Right lobe of liver (tissue), 6 donors: Measurements from ENCODE around the gene TMEM130. TPM values are rescaled to one million over a fixed set of nuclear protein-coding genes. Genes with fewer than 3 reads are reported as not detected.

Experiments used
- ATAC-seq, 4 donors: fragments of 200-7000 bp; cut with Tn5 transposase; one replicate each; pipeline ENCODE4 v1.9.1; 2020; ENCODE audit warnings: mild to moderate bottlenecking in 4 of 4, moderate library complexity in 4 of 4
- DNase-seq, 3 donors: peaks; one replicate each; pipeline ENCODE4 v3.0.0-alpha.2; 2020
- H3K27ac ChIP-seq, 3 donors: fragments of 200-600 bp; one replicate each; pipeline ENCODE4 v1.8.0; 2022
- H3K27me3 ChIP-seq, 2 donors: fragments of 200-600 bp; one replicate each; pipeline ENCODE4 v1.8.0; 2022
- H3K36me3 ChIP-seq, 4 donors: fragments of 200-600 bp; sonication (generic) in 1 of 4; one replicate each; pipeline versions ENCODE4 v1.5.1 to v1.8.0; 2017 to 2022; ENCODE audit warnings: control low read depth in 1 of 4
- H3K4me1 ChIP-seq, 4 donors: fragments of 200-600 bp; sonication (generic) in 1 of 4; one replicate each; pipeline versions ENCODE4 v1.5.1 to v1.8.0; 2017 to 2022; ENCODE audit warnings: control low read depth in 1 of 4
- H3K4me3 ChIP-seq, 3 donors: fragments of 200-600 bp; one replicate each; pipeline ENCODE4 v1.8.0; 2022
- H3K9me3 ChIP-seq, 4 donors: fragments of 200-600 bp; sonication (generic) in 1 of 4; one replicate each; pipeline versions ENCODE4 v1.5.1 to v1.8.0; 2017 to 2022; ENCODE audit warnings: control low read depth in 1 of 4
- POLR2A ChIP-seq: fragments of 450-650 bp; IDR thresholded peaks from one replicate; pipeline ENCODE4 v1.6.1; 2017; ENCODE audit warnings: antibody characterized with exemption, mild to moderate bottlenecking
- WGBS: methylation state at CpG from one replicate; pipeline ENCODE4 v1.1.6; 2018; ENCODE audit warnings: low coverage, low lambda C conversion rate; ENCODE audit not compliant: insufficient coverage; ENCODE audit errors: missing lambda C conversion rate; 5-methylcytosine and 5-hydroxymethylcytosine counted together
- intact Hi-C, 2 donors: fragments of 100-400 bp; cut with DNase I; formaldehyde crosslinking; loops; one replicate each; pipeline versions ENCODE4 v1.11.2 to v1.14.1; 2022
- total RNA-seq, 6 experiments: library from RNA; depleted of rRNA in 2 of 6; stranded (reverse); fragments of >200 nt in 2 of 6; fragmentation: NEBNext Ultra II Directional in 3 of 6; extraction: Animal tissue kit (Norgen Biotek cat#: 25700) in 3 of 6; gene quantifications; one replicate each; pipeline versions ENCODE4 v1.1.0 to v1.2.4, GENCODE V29; 2016 to 2023
- TF ChIP-seq, protein P1 (sequence below), 4 donors: fragments of 200-600 bp in 3 of 4; fragments of 450-650 bp in 1 of 4; IDR thresholded peaks; one replicate each; pipeline versions ENCODE4 v1.5.1 to v1.8.0; 2016 to 2022; ENCODE audit warnings: antibody characterized with exemption in 4 of 4, mild to moderate bottlenecking in 2 of 4
- donor health status: DM: no; HTN: yes; CAD: no.
- donor health status: DM: no; HTN: no; CAD: no.
- donor health status: DM: no; HTN: no; CAD: no.
- donor health status: DM: no; HTN: yes; CAD: no.
- donor health status: DM: no; HTN: yes; CAD: no.

TMEM130 gene
- total RNA-seq, 6 experiments from 2014 or later: not detected

DNA sequence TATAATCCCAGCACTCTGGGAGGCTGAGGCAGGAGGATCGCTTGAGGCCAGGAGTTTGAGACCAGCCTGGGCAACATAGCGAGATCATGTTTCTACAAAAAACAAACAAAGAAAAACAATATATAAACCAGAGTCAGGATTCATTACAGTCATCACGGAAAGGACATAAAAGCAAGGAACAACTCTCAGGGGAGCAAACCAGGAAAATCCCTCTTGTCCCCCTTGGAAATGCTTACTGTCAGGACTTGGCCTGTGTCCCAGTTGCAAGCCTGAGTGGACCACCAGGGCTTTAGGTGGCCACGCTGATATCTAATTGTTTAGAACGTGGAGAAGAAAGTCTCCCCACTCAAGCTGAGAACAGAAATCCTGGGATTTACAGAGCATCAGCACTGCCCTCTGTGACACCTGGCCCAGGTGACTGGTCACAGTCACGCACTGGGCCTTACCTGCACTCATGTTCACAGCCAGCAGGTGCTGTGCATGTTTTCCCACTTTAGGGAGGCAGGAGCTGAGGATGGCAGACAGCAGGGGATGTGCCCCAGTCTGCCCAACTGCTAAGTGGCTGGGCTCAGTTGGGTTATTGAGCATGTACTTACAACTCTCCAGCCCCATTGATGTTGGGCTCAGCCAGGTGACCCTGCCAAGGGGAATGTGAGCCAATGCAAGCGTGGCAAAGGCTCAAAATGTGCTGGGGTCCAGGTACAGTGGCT lies 60.9 kb downstream of the TMEM130 start:
- intact Hi-C loops: no loop called here
- no peak for TF ChIP-seq POLR2A
- TF ChIP-seq, protein P1, sequence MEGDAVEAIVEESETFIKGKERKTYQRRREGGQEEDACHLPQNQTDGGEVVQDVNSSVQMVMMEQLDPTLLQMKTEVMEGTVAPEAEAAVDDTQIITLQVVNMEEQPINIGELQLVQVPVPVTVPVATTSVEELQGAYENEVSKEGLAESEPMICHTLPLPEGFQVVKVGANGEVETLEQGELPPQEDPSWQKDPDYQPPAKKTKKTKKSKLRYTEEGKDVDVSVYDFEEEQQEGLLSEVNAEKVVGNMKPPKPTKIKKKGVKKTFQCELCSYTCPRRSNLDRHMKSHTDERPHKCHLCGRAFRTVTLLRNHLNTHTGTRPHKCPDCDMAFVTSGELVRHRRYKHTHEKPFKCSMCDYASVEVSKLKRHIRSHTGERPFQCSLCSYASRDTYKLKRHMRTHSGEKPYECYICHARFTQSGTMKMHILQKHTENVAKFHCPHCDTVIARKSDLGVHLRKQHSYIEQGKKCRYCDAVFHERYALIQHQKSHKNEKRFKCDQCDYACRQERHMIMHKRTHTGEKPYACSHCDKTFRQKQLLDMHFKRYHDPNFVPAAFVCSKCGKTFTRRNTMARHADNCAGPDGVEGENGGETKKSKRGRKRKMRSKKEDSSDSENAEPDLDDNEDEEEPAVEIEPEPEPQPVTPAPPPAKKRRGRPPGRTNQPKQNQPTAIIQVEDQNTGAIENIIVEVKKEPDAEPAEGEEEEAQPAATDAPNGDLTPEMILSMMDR (IDR thresholded peaks at IDR 0.05): no peak
- ATAC-seq: no peak
- no peaks in the 10 kb centered on the region for H3K36me3 ChIP-seq
- DNase-seq: no peak
- no peak overlapping the region for H3K4me3 ChIP-seq
- 86% methylated on average over 3 of the region's 7 CpGs for WGBS
- H3K27me3 ChIP-seq: no peaks in the 10 kb centered on the region
- H3K27ac ChIP-seq: no peak overlapping the region
- no peaks in the 10 kb centered on the region for H3K4me1 ChIP-seq
- no peaks in the 10 kb centered on the region for H3K9me3 ChIP-seq

DNA sequence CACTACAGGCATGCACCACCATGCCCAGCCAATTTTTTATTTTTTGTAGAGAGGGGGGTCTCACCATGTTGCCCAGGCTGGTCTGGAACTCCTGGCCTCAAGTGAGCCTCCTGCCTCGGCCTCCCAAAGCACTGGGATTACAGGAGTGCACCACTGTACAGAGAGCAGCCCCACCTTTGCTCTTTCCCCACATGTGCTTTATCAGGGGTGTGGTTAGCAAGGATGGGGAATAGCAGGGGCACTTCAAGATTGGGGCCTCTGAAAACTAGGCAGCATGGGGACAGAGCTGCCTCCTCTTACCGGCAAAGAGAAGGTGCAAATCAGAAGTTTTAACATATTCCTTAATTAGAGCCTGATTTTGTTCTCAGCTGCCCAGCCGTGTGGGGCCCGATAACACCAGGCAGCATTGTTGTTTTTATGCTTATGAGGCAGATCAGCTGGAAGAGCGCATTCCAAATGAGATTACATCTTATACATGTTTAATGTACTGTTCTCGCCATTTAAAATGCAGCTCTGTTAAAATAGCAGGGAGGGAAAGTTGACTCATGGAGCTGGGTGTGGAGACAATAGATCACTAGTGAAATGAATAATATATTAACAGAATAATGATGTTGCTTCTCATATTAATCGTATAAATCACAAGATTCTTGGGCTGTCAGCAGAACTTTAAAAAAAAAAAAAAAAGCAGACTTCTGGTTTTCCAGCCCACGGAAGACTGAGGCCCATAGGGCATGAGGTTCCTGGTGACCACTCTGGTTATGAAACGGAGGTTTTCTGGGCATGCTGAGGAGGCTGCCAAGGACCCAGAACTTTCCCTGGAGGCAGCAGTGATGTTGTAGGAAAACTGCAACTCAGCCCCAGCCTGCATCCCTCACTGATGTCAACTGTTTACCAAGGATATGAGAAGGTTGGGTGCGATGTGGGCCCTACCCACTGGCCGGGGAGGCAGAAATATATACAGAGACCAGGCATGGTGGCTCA lies 62.5 kb downstream of the TMEM130 start:
- H3K27me3 ChIP-seq: no peaks in the 10 kb centered on the region
- no peak overlapping the region for H3K4me3 ChIP-seq
- no peak for TF ChIP-seq POLR2A
- TF ChIP-seq, protein P1 (IDR thresholded peaks at IDR 0.05): no peak
- DNase-seq (no peak), ATAC-seq (no peak)
- intact Hi-C loops: no loop called here
- 45% methylated on average over 9 of the region's 11 CpGs for WGBS
- no peak overlapping the region for H3K27ac ChIP-seq
- H3K4me1 ChIP-seq: no peaks in the 10 kb centered on the region
- no peaks in the 10 kb centered on the region for H3K36me3 ChIP-seq
- H3K9me3 ChIP-seq: no peaks in the 10 kb centered on the region

DNA sequence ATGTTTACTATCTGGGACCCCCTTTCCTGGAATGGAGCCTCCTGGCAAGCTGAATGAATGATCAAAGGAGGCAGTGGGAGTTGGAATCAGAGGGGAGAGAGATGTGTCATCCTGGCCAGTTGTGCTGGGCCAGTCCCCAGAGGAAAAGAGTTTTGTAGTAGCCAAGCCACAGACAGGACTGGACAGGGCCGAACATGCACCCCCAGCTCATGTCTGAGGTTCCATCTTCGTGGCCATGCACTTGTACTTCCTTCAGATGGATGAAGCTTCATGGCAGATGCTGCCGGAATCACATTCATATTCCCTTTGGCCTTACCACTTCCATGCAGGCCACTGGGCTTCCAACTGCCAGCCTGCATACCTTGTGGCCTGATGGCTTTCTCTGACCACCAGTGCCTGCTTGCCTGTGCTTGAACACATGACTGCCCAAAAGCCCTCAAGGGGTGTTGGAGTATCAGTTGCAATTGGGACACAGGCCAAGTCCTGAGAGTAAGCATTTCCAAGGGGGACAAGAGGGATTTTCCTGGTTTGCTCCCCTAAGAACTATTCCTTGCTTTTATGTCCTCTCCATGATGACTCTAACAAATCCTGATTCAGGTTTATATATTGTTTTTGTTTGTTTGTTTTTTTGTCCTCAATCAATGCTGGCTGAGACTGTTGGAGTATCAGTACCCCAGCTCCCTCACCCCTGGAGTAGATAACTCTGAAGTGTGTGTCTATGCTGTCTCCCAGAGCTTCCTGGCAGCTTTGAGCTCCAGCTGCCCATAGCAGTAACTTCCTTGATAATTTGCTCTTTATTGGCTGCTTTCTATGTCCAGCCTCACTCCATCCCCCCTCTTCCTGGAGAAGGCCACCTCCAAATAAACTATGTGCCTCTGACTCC lies 63.6 kb downstream of the TMEM130 start:
- intact Hi-C loops: no loop called here
- no peak for TF ChIP-seq POLR2A
- TF ChIP-seq, protein P1 (IDR thresholded peaks at IDR 0.05): no peak
- Histone ChIP-seq H3K4me3 (no peak overlapping the region), H3K9me3 (no peaks in the 10 kb centered on the region), H3K27ac (no peak overlapping the region), H3K27me3 (no peaks in the 10 kb centered on the region), H3K4me1 (no peaks in the 10 kb centered on the region), H3K36me3 (no peaks in the 10 kb centered on the region)
- 64% methylated on average over 3 of the region's 3 CpGs for WGBS
- no peak for DNase-seq
- no peak for ATAC-seq

DNA sequence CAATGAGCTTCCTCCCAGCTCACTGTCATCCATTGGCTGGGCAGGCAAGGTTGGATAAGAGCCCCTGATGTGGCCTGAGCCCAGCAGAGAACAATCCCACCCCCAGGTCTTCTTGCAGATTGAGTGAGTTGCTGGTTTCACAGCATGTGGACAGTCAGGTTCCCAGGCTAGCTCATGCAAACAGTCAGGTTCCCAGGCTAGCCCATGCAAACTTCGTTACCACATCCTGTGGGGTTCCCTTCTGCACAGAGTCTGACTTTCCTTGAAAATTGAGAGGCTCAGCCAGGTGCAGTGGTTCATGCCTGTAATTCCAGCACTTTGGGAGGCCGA lies 67.1 kb downstream of the TMEM130 start:
- WGBS: 86% methylated on average over 1 of the region's 2 CpGs
- Histone ChIP-seq H3K36me3 (no peaks in the 10 kb centered on the region), H3K9me3 (no peaks in the 10 kb centered on the region), H3K4me3 (no peak overlapping the region), H3K27me3 (no peaks in the 10 kb centered on the region), H3K4me1 (no peaks in the 10 kb centered on the region), H3K27ac (no peak overlapping the region)
- DNase-seq: no peak
- no peak for ATAC-seq
- intact Hi-C loops: no loop called here
- TF ChIP-seq, protein P1 (IDR thresholded peaks at IDR 0.05): no peak
- TF ChIP-seq POLR2A: no peak
